Panc1 (cell line): Measurements from ENCODE around the gene LRP1B.

Experiments
- CTCF ChIP-seq: fragments of 450-650 bp; IDR thresholded peaks from 2 replicates; pipeline ENCODE4 v1.5.1; 2017; ENCODE audit warnings: mild to moderate bottlenecking
- POLR2AphosphoS5 ChIP-seq: IDR thresholded peaks from 2 replicates; pipeline ENCODE4 v1.6.1; 2012; ENCODE audit warnings: mild to moderate bottlenecking, low read depth, low read length, moderate library complexity
- REST ChIP-seq, 2 experiments: IDR thresholded peaks; 2 replicates each; pipeline ENCODE4 v1.6.1; 2011 to 2012; ENCODE audit warnings: low read depth in 2 of 2, control low read depth in 1 of 2, low read length in 1 of 2, mild to moderate bottlenecking in 1 of 2, moderate library complexity in 1 of 2; ENCODE audit not compliant: insufficient read depth in 1 of 2
- SIN3A ChIP-seq: IDR thresholded peaks from 2 replicates; pipeline ENCODE4 v1.6.1; 2012; ENCODE audit warnings: low read depth, mild to moderate bottlenecking, low read length, moderate library complexity, borderline replicate concordance; ENCODE audit not compliant: insufficient read depth
- TCF7L2 ChIP-seq: IDR thresholded peaks from 2 replicates; pipeline ENCODE4 v1.6.1; 2011; ENCODE audit warnings: mild to moderate bottlenecking, low read depth, low read length, inconsistent platforms

GRCh38 chr2:140657657-140658056, 1473.2 kb downstream of the LRP1B start:
- TF ChIP-seq SIN3A = no peak
- TF ChIP-seq POLR2AphosphoS5 = no peak
- no peak for TF ChIP-seq CTCF
- TF ChIP-seq TCF7L2 = no peak
- TF ChIP-seq REST (IDR thresholded peaks at IDR 0.05; ENCODE audit: insufficient read depth in 1 of 2, low read depth in 2 of 2, low read length in 1 of 2) = no peak
